Cardiac muscle cell (in vitro differentiated cells and primary cell): ENCODE data around the gene UHRF2. TPM values are rescaled to one million over a fixed set of nuclear protein-coding genes. Genes with fewer than 3 reads are reported as not detected.
A peak's percentile ranks its signal among the peaks of the same experiment; 100 is the strongest.

Experiments used
- DNase-seq, 2 donors: peaks; one replicate each; pipeline versions ENCODE4 v3.0.0 to v3.0.0-alpha.2; 2010 to 2017; ENCODE audit warnings: low read depth in 1 of 2, low spot score in 1 of 2
- H3K27ac ChIP-seq: fragments of 200-600 bp; sonication (generic); 2 replicates; pipeline ENCODE4 v1.5.1; 2016
- H3K27me3 ChIP-seq: fragments of 200-600 bp; sonication (generic); 2 replicates; pipeline ENCODE4 v1.6.0; 2016; ENCODE audit warnings: control low read depth
- H3K36me3 ChIP-seq: fragments of 200-600 bp; sonication (generic); 2 replicates; pipeline ENCODE4 v1.5.1; 2016; ENCODE audit warnings: control low read depth
- H3K4me1 ChIP-seq: fragments of 200-600 bp; sonication (generic); 2 replicates; pipeline ENCODE4 v1.8.1; 2017; ENCODE audit warnings: low read depth, mild to moderate bottlenecking, mixed run types
- H3K4me3 ChIP-seq: fragments of 200-600 bp; sonication (generic); 2 replicates; pipeline ENCODE4 v1.5.1; 2016; ENCODE audit warnings: mild to moderate bottlenecking
- H3K9me3 ChIP-seq: fragments of 200-600 bp; sonication (generic); 2 replicates; pipeline ENCODE4 v1.5.1; 2017; ENCODE audit warnings: low read depth, mild to moderate bottlenecking, control low read depth
- CTCF ChIP-seq: IDR thresholded peaks from 2 replicates; pipeline ENCODE4 v1.5.1; 2012; ENCODE audit warnings: low read depth, mild to moderate bottlenecking, low read length
- polyA plus RNA-seq: library from polyadenylated mRNA; unstranded; fragments of >200 nt; fragmentation: Nextera tagmentation; extraction: Ambion mirVana; gene quantifications from 2 replicates; pipeline ENCODE4 v1.2.1, GENCODE V29; 2016
- total RNA-seq: library from RNA; depleted of rRNA; stranded (reverse); fragments of >200 nt; gene quantifications from 2 replicates; pipeline ENCODE4 v1.2.3, GENCODE V29; 2016

Gene UHRF2
- total and polyA plus RNA-seq, 2 experiments from 2014 or later = 18.1 to 38.6 TPM

GRCh38 chr9:6431038-6431437 lies 18.0 kb downstream of the UHRF2 start:
- Histone ChIP-seq H3K4me1 (peaks cover 1% of the 10 kb centered on the region), H3K9me3 (no peaks in the 10 kb centered on the region), H3K27me3 (no peaks in the 10 kb centered on the region), H3K36me3 (no peaks in the 10 kb centered on the region), H3K4me3 (no peak overlapping the region), H3K27ac (peak overlapping the region; percentile 34)
- no peak for TF ChIP-seq CTCF
- no peak for DNase-seq

GRCh38 chr9:6433410-6433809 lies 20.4 kb downstream of the UHRF2 start:
- no peak overlapping the region for H3K4me3 ChIP-seq
- no peaks in the 10 kb centered on the region for H3K9me3 ChIP-seq
- TF ChIP-seq CTCF = no peak
- H3K27me3 ChIP-seq = no peaks in the 10 kb centered on the region
- no peaks in the 10 kb centered on the region for H3K4me1 ChIP-seq
- peak in 1 of 2 donors; percentile 44 for DNase-seq
- H3K27ac ChIP-seq = no peak overlapping the region
- H3K36me3 ChIP-seq = no peaks in the 10 kb centered on the region

- no peak for DNase-seq
- Histone ChIP-seq H3K27me3 (no peaks in the 10 kb centered on the region), H3K27ac (no peak overlapping the region), H3K36me3 (no peaks in the 10 kb centered on the region), H3K9me3 (no peaks in the 10 kb centered on the region), H3K4me3 (no peak overlapping the region), H3K4me1 (peaks cover 11% of the 10 kb centered on the region)
- no peak for TF ChIP-seq CTCF
Measured at GRCh38 chr9:6439051-6439703, 26.2 kb downstream of the UHRF2 start.

- Histone ChIP-seq H3K36me3 (no peaks in the 10 kb centered on the region), H3K27ac (no peak overlapping the region), H3K4me1 (peaks cover 11% of the 10 kb centered on the region), H3K4me3 (no peak overlapping the region), H3K9me3 (no peaks in the 10 kb centered on the region), H3K27me3 (no peaks in the 10 kb centered on the region)
- no peak for DNase-seq
- no peak for TF ChIP-seq CTCF
Measured at GRCh38 chr9:6440405-6440804, 27.4 kb downstream of the UHRF2 start.

GRCh38 chr9:6441269-6441668 lies 28.3 kb downstream of the UHRF2 start:
- Histone ChIP-seq H3K36me3 (no peaks in the 10 kb centered on the region), H3K9me3 (no peaks in the 10 kb centered on the region), H3K27ac (no peak overlapping the region), H3K4me1 (peaks cover 11% of the 10 kb centered on the region), H3K4me3 (no peak overlapping the region), H3K27me3 (no peaks in the 10 kb centered on the region)
- no peak for TF ChIP-seq CTCF
- no peak for DNase-seq
